Aorta (tissue), 5 donors: ENCODE results near the gene CDK5RAP2. TPM values are rescaled to one million over a fixed set of nuclear protein-coding genes. Genes with fewer than 3 reads are reported as not detected.

Source experiments
- ATAC-seq: fragments of 200-7000 bp; cut with Tn5 transposase; one replicate; pipeline ENCODE4 v1.9.1; 2022; ENCODE audit warnings: moderate library complexity; ENCODE audit not compliant: low FRiP score
- DNase-seq, 2 donors: peaks; one replicate each; pipeline ENCODE4 v3.0.0-alpha.2; 2020
- H3K27ac ChIP-seq, 2 donors: one replicate each; pipeline ENCODE4 v1.5.1; 2013; ENCODE audit warnings: low read length in 2 of 2, mild to moderate bottlenecking in 2 of 2, moderate library complexity in 2 of 2, control low read depth in 1 of 2, inconsistent platforms in 1 of 2, low read depth in 1 of 2
- H3K27me3 ChIP-seq, 2 donors: one replicate each; pipeline ENCODE4 v1.6.1; 2013; ENCODE audit warnings: control low read depth in 1 of 2, low read length in 1 of 2, mild to moderate bottlenecking in 1 of 2, moderate library complexity in 1 of 2; ENCODE audit not compliant: insufficient read depth in 2 of 2, control insufficient read depth in 1 of 2
- H3K36me3 ChIP-seq, 2 donors: one replicate each; pipeline ENCODE4 v1.6.1; 2013; ENCODE audit warnings: control low read depth in 1 of 2, low read length in 1 of 2, mild to moderate bottlenecking in 1 of 2; ENCODE audit not compliant: insufficient read depth in 2 of 2, control insufficient read depth in 1 of 2
- H3K4me1 ChIP-seq, 2 donors: one replicate each; pipeline ENCODE4 v1.6.1; 2013; ENCODE audit warnings: low read length in 2 of 2, control low read depth in 1 of 2, mild to moderate bottlenecking in 1 of 2, moderate library complexity in 1 of 2; ENCODE audit not compliant: insufficient read depth in 2 of 2, control insufficient read depth in 1 of 2
- H3K4me3 ChIP-seq, 2 donors: one replicate each; pipeline ENCODE4 v1.5.1; 2013; ENCODE audit warnings: low read length in 2 of 2, control low read depth in 1 of 2, mild to moderate bottlenecking in 1 of 2
- H3K9me3 ChIP-seq: one replicate; pipeline ENCODE4 v1.6.1; 2013; ENCODE audit warnings: mild to moderate bottlenecking, low read length; ENCODE audit not compliant: control insufficient read depth
- WGBS, 2 donors: extraction: QIAGEN DNeasy Blood & Tissue Kit; methylation state at CpG; one replicate each; pipeline ENCODE4 v1.1.7; 2013; 5-methylcytosine and 5-hydroxymethylcytosine counted together
- intact Hi-C, 2 donors: fragments of 100-400 bp; cut with DNase I; formaldehyde crosslinking; loops; one replicate each; pipeline versions ENCODE4 v1.14.2 to v1.15.0; 2022
- polyA plus RNA-seq, 2 donors: library from polyadenylated mRNA; stranded (reverse); fragments of 200-250 nt; gene quantifications; one replicate each; pipeline ENCODE4 v1.2.3, GENCODE V29; 2013
- total RNA-seq, 2 donors: library from RNA; stranded (reverse); fragmentation: NEBNext Ultra II Directional; extraction: Animal tissue kit (Norgen Biotek cat#: 25700); gene quantifications; one replicate each; pipeline ENCODE4 v1.2.1, GENCODE V29; 2021
- donor health status: healthy with polysubstance abuse.
- donor health status: Bipolar disorder and iron deficiency.
- donor health status: DM: no; HTN: no; CAD: no.
- donor health status: DM: no; HTN: no; CAD: no.
- donor health status: DM: yes; HTN: yes; CAD: no.

Gene CDK5RAP2
- total and polyA plus RNA-seq, 4 donors, result 37.1 to 106 (median 66.3) TPM

DNA sequence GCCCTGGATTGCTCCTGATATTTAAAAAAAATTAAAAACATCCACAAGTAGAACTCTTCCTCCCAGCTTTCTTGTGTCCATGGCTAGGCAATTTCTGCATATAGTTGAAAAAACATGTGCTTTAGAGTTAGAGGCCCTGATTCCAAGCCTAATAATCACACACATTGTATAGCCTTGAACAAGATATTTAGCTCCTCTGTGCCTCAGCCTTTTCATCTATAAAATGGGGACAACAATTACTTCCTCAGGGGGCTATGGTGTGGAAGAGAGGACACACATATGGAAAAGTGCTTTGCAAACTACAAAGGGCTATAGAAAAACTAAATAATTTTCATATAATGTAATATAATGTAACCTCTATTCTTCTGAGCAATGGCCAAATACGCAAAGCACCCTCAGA is 23.0 kb upstream of the CDK5RAP2 start:
- ATAC-seq (no peak), DNase-seq (no peak)
- Histone ChIP-seq H3K27me3 (no peaks in the 10 kb centered on the region), H3K4me3 (no peak overlapping the region), H3K9me3 (no peaks in the 10 kb centered on the region), H3K4me1 (no peaks in the 10 kb centered on the region), H3K27ac (no peak overlapping the region), H3K36me3 (peaks cover 3% of the 10 kb centered on the region in 2 donors)
- 97 to 98% methylated on average over 1 of the region's 1 CpG for WGBS, 2 donors
- intact Hi-C loops, result no loop called here

GRCh38 chr9:120593955-120594277 is 13.9 kb upstream of the CDK5RAP2 start:
- 50 to 53% methylated on average over 2 of the region's 2 CpGs for WGBS, 2 donors
- no peak for ATAC-seq
- intact Hi-C loops, result no loop called here

DNA sequence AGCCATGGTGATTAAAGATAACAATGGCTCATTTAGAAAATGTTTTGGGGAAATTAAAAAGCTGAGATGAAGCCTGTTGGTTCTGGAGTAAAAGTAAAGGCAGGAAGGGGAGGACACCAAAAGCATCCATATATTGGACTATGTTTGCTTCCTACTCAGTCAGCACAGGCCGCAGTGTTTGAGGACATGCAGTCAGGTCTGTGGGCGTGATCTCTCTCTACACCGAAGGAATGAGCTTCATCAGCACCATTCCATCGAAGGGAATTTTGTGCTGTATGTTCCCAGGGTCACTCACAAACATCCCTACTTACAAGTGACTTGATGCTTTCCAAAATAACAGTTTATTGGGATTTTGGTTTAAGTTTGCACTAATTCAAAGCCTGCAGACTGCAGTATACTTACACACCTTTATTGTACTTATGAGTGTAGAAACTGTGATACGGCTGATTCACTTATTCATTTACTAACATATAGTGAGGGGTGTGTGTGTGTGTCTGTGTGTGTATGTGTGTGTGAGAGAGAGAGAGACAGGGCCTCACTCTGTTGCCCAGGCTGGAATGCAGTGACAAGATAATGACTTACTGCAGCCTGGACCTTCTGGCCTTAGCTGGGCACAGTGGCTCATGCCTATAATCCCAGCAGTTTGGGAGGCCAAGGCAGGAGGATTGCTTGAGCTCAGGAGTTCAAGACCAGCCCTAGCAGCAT is 13.4 kb upstream of the CDK5RAP2 start:
- Histone ChIP-seq H3K27ac (no peak overlapping the region), H3K4me3 (no peak overlapping the region), H3K9me3 (peaks cover 4% of the 10 kb centered on the region), H3K36me3 (no peaks in the 10 kb centered on the region), H3K4me1 (no peaks in the 10 kb centered on the region), H3K27me3 (no peaks in the 10 kb centered on the region)
- intact Hi-C loops, result no loop called here
- 80 to 81% methylated on average over 5 of the region's 5 CpGs for WGBS, 2 donors
- DNase-seq (no peak), ATAC-seq (no peak)

More at GRCh38 chr9:120593955-120594277, 13.9 kb upstream of the CDK5RAP2 start:
- Histone ChIP-seq H3K9me3 (peaks cover 4% of the 10 kb centered on the region), H3K4me3 (no peak overlapping the region), H3K27ac (no peak overlapping the region), H3K4me1 (no peaks in the 10 kb centered on the region), H3K27me3 (no peaks in the 10 kb centered on the region), H3K36me3 (no peaks in the 10 kb centered on the region)
- no peak for DNase-seq

GRCh38 chr9:120592210-120592609 is 12.2 kb upstream of the CDK5RAP2 start:
- Histone ChIP-seq H3K4me1 (no peaks in the 10 kb centered on the region), H3K27ac (no peak overlapping the region), H3K9me3 (peaks cover 4% of the 10 kb centered on the region), H3K36me3 (no peaks in the 10 kb centered on the region), H3K27me3 (no peaks in the 10 kb centered on the region), H3K4me3 (no peak overlapping the region)
- WGBS, 2 donors, result 95 to 96% methylated on average over 8 of the region's 8 CpGs
- ATAC-seq, result no peak
- no peak for DNase-seq
- intact Hi-C loops, result no loop called here

DNA sequence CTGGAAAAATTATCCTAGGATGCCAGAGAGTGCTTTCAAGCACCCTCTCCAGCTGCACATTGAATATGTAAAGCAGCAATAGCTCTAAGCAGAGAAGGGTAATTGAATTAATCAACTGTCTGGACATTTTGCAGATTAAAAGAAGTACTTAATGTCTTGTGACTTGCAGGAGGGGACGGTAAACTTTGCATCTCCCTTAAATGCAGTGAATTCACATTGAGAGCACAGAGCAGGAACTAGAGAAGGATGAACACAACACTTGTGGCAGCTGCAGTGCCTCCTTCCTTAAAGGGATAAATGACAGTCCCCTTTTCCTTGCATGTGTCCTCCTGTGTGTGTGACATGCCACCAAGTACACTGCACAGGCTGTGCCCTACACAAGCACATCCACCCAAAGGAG is 7.4 kb upstream of the CDK5RAP2 start:
- Histone ChIP-seq H3K4me3 (no peak overlapping the region), H3K4me1 (no peaks in the 10 kb centered on the region), H3K36me3 (no peaks in the 10 kb centered on the region), H3K27me3 (no peaks in the 10 kb centered on the region), H3K9me3 (peaks cover 2% of the 10 kb centered on the region), H3K27ac (no peak overlapping the region)
- no peak for ATAC-seq
- intact Hi-C loops, result no loop called here
- WGBS, 2 donors, result 52 to 57% methylated on average over 1 of the region's 1 CpG
- no peak for DNase-seq

- no peak overlapping the region for H3K27ac ChIP-seq
- ATAC-seq, result no peak
- WGBS, 2 donors, result 72 to 77% methylated on average over 3 of the region's 3 CpGs
Measured at GRCh38 chr9:120583958-120584369, 4.0 kb upstream of the CDK5RAP2 start.

GRCh38 chr9:120579139-120580050 is 572 bp downstream of the CDK5RAP2 start:
- no peak for DNase-seq
- peak; percentile 19 for ATAC-seq
- Histone ChIP-seq H3K27me3 (no peaks in the 10 kb centered on the region), H3K9me3 (no peaks in the 10 kb centered on the region), H3K27ac (peak overlapping the region; percentile 47 to 70), H3K36me3 (no peaks in the 10 kb centered on the region), H3K4me1 (peaks cover 0 to 5% of the 10 kb centered on the region in 2 donors), H3K4me3 (peak overlapping the region; percentile 69)
- intact Hi-C loops, result no loop called here
- WGBS, 2 donors, result 6% methylated on average over 31 of the region's 31 CpGs

More at GRCh38 chr9:120583958-120584369, 4.0 kb upstream of the CDK5RAP2 start:
- Histone ChIP-seq H3K36me3 (no peaks in the 10 kb centered on the region), H3K27me3 (no peaks in the 10 kb centered on the region), H3K4me1 (peaks cover 0 to 4% of the 10 kb centered on the region in 2 donors), H3K4me3 (no peak overlapping the region), H3K9me3 (no peaks in the 10 kb centered on the region)
- DNase-seq, result no peak
- intact Hi-C loops, result no loop called here

- 43 to 52% methylated on average over 2 of the region's 2 CpGs for WGBS, 2 donors
- Histone ChIP-seq H3K4me3 (no peak overlapping the region), H3K36me3 (peaks cover 0 to 1% of the 10 kb centered on the region in 2 donors), H3K27ac (no peak overlapping the region), H3K9me3 (no peaks in the 10 kb centered on the region), H3K4me1 (peaks cover 3 to 5% of the 10 kb centered on the region in 2 donors), H3K27me3 (no peaks in the 10 kb centered on the region)
- ATAC-seq (no peak), DNase-seq (no peak)
- intact Hi-C loops, result no loop called here
Measured at GRCh38 chr9:120574473-120574872, 5.5 kb downstream of the CDK5RAP2 start.
